Activated CD4-positive, alpha-beta T cell treated with anti-CD3 and anti-CD28 coated beads, Interleukin-2, amount 50 U/mL, for 4 hours (primary cell): ENCODE measurements around the gene AOX1.
"Not testable (repeated sequence)": the region's sequence is repeated elsewhere in the genome, so short reads cannot be mapped to it uniquely, and the experiment has no call there.

Source experiments
- DNase-seq, 2 experiments: peaks; one replicate each; pipeline ENCODE4 v3.0.0-alpha.2; 2020

AOX1 gene

DNA sequence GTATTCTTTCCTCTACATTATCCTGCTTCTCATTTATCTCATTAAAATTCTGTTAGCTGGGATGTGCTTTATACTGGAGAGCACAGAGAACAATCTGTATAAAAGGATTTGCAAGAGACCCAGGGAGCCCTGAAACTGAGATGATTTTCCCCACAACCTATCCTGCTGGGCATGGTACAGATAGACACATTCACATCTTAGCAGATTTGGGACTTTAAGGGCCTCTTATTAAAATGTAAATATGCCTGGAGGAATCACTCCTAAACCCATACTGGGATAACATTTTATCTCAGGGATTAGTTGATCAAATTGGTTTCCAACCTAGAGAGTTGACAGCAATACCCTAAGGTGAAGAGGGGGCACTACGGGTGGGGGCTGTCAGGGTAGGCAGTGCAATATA lies 45.5 kb downstream of the AOX1 start:
- no peak for DNase-seq

DNA sequence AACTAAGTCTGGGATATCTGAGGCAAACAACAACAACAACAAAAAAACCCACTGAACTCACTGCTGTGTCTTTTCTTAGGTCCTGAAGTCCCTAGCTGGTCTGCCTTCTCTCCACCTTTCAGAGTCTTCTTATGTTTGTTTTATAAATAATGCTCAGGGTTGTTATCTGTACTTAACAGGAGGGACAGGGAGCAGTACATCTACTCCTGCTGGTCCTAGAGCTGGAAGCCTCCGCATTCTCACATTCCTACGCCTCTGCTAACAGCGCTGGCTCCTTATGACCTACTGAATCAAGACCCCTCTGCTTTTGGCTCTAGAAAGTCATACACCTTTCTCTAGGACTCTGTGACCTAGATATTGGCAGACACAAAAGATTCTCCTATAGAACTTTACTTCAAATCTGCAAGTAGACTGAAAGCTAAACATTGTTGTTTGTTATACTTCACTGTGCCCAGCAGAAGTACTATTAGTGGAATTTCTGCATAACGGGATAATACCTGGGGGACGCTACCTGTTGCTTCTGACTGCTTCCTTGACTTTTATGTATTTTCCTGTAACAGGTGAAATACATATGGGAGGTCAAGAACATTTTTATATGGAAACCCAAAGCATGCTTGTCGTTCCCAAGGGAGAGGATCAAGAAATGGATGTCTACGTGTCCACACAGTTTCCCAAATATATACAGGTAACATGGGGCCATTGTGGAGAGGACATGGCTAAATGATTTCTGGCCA lies 48.6 kb downstream of the AOX1 start:
- DNase-seq, result no peak

DNA sequence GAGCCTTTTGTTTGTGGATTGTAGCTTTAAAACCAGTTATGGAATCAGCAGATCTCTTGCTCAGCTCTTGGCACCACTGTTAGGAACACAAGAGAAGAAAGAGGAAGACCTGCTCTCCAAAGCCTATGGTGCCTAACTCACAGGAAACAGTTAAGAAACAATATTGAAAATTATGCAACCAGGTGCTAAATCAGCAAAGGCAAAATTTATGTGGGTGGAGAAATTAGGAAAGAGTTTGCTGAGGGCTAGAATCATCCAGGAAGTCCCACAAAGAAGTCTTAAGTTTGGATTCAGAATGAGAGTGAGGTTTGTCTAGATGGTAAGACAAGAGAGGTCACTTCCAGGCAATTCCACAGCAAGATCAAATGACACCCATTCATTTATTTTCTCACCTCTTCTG lies 49.4 kb downstream of the AOX1 start:
- no peak for DNase-seq

- DNase-seq, result no peak
These were observed 52.1 kb downstream of the AOX1 start for GRCh38 chr2:200637901-200638300.

GRCh38 chr2:200640176-200640575 lies 54.4 kb downstream of the AOX1 start:
- DNase-seq, result no peak

DNA sequence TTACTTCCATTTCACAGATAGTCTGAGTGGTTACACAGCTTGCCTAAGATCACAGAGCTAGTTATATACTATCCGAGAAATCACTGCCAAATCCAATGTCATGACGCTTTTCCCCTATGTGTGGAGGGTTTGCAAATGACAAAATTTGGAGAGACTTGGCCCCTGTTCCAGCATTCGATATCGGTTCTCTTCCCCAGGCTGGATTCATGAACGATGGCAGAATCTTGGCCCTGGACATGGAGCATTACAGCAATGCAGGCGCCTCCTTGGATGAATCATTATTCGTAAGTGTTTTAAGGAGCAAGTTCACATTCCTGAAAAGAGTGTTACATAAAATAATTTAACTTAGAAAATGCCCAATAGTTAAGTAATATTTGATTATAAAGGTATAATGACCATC lies 55.1 kb downstream of the AOX1 start:
- DNase-seq, result no peak

DNA sequence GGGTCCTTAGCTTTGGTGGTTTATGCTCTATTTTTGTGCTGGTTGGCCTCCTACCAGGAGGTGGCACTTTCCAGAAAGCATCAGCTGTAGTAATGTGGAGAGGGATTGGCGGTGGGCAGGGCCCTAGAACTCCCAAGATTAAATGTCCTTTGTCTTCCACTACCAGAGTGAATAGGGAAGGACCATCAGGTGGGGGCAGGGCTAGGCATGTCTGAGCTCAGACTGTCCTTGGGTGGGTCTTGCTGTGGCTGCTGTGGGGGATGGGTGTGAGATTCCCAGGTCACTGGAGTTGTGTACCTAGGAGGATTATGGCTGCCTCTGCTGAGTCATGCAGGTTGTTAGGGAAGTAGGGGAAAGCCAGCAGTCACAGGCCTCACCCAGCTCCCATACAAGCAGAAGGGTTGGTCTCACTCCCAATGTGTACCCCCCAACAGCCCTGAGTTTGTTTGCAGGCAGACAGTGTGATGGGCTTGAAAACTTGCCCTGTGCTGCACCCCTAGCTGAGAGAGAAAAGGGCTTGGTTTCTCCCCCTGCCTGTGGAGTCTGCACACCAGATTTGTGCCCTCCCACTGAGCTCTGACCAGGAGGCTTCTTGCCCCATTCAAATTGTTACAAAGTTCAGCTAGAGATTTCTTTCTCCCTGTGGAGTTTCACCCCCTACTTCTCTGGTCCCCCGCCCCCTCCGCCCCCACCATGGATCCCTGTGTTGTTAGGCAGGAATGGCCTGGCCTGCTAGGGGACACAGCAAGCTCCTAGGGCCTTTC lies 62.9 kb downstream of the AOX1 start:
- DNase-seq, result not testable (repeated sequence)

GRCh38 chr2:200649724-200650123 lies 63.9 kb downstream of the AOX1 start:
- no peak for DNase-seq

GRCh38 chr2:200650195-200650594 lies 64.4 kb downstream of the AOX1 start:
- no peak for DNase-seq

- no peak for DNase-seq
These were observed 66.3 kb downstream of the AOX1 start for GRCh38 chr2:200652158-200652557.

- no peak for DNase-seq
These were observed 67.2 kb downstream of the AOX1 start for GRCh38 chr2:200653021-200653420.

- no peak for DNase-seq
These were observed 69.0 kb downstream of the AOX1 start for GRCh38 chr2:200654823-200655222.

GRCh38 chr2:200655918-200656580 lies 70.2 kb downstream of the AOX1 start:
- no peak for DNase-seq

- no peak for DNase-seq
These were observed 72.6 kb downstream of the AOX1 start for GRCh38 chr2:200658278-200658864.

DNA sequence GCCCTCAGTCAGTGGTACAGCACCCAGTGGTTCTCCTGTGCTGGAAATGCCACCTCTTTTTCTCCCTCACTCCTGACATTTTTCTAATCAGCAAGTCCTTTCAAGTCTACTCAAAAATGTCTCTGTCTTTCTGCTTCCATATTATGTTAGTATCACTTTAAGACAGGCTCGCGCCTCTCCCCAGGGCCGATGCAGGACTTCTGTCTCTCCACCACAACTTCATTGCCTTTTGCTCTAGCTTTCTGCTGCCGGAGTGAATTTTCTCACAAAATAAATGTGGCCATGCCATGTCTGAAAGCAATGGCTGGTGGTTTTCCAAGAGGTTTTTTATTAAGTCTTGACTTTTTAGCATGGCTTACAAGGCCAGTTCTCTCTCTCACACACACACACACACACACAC lies 73.6 kb downstream of the AOX1 start:
- no peak for DNase-seq

DNA sequence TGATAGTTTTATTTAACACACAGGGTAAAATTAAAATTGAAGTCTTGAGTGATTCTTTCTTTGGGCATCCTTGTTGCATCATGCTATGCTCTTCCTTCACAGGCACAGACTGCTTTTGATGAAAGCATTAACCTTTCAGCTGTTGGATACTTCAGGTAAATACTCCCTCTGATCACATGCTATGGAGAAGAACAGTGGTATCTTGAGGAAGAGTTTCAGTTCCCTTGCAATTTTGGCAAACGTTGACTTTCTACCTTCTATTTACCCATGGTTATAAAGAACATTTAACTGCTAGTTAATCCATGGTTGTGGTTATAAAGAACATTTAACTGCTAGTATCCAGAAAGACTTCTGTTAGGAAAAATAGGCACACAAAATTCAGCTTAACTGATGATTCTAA lies 75.7 kb downstream of the AOX1 start:
- DNase-seq, result no peak

DNA sequence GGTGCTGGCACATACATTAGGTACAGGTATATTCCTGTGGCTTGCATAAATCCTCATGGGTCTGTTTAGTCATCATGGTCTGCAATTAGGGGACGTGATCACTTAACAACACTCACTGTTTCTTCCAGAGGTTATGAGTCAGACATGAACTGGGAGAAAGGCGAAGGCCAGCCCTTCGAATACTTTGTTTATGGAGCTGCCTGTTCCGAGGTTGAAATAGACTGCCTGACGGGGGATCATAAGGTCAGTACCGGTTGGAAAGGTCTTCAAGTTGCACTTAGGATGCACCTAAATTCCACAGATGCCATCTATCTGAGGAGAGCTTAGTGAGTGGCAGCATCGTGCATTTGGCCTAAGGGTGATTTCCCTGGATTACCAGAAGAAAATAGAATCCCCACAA lies 76.9 kb downstream of the AOX1 start:
- no peak for DNase-seq

DNA sequence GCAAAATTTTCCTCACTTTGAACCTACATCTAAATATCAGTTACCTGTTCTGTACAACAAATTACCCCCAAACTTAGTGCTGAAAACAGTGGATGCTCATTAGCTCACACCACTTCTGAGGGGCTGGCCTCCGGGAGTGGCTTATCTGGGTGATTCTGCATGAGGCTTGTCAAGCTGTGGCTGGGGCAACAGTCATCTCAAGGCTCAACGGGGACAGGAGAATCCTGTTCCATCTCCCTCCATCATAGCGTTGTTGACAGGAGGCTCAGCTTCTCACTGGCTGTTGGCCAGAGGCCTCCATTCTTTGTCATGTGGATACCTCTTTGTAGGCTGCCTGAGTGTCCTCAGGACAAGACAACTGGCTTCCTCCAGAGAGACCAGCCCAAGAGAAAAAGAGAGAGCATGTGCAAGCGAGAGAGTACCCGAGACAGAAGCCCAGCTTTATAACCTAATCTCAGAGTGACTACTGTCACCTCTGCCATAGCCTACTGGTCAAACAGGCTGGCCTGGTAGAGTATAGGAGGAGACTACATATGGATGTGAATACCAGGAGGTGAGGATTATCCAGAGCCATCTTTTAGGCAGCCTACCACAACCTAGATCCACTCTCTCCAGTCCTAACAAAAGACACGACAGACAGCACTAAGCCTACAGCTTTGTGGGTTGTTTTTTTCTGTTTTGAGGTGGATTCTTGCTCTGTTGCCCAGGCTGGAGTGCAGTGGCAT lies 79.1 kb downstream of the AOX1 start:
- no peak for DNase-seq

DNA sequence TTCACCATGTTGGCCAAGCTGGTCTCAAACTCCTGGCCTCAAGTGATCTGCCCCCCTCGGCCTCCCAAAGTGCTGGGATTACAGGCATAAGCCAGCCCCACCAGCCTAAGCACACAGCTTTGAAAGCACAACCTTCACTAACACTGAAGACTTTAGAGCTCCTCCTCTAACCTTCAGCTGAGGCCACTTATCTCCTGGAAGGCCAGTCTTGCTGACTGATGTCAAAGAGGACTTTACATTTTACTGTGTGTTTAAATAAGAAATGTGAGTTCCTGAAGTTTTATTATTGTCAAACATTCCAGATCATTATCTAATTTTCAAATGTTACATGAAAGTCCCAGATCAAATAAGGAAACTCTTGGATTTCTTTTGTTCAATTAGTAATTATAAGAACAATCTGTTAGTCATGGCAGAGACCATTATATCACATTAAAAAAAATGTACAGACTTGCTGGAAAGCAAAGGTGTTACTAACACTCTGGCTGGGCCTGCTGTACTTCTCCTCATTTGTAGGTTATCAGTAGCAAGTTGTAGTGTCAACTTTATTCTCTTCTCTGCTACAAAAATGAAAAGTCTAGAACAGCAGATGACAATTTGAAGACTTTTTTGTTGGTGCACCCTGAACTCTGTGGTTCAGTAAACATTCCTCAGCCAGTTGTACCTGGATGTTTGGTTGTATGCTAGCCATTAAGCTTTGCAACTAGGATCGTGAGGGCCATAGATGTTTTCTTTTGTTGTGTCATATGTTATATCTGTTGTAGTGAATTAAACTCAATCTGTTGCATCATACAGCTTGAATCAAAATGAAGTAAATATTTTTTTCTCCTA lies 80.0 kb downstream of the AOX1 start:
- DNase-seq, result no peak

- DNase-seq, result no peak
These were observed 81.6 kb downstream of the AOX1 start for GRCh38 chr2:200667413-200667812.

GRCh38 chr2:200668478-200668877 lies 82.7 kb downstream of the AOX1 start:
- DNase-seq, result no peak

DNA sequence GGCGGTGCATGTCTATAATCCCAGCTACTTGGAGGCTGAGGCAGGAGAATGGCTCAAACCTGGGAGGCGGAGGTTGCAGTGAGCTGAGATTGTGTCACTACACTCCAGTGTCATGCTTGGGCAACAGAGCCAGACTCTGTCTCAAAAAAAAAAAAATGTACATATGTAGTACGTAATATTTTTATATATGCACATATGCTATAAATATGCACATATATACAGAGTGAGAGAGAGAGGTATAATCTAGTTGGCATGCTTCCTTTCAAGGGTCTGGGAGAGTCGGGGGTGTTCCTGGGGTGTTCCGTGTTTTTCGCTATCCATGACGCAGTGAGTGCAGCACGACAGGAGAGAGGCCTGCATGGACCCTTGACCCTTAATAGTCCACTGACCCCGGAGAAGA lies 83.5 kb downstream of the AOX1 start:
- no peak for DNase-seq
